Neural cell (in vitro differentiated cells): Measurements from ENCODE around the gene NOPCHAP1. TPM values are rescaled to one million over a fixed set of nuclear protein-coding genes. Genes with fewer than 3 reads are reported as not detected.

Source experiments
- H2AFZ ChIP-seq: fragments of 200-600, 300-800 bp; sonication (generic), shearing (Covaris generic); 2 replicates; pipeline ENCODE4 v1.6.0; 2014; ENCODE audit warnings: low read depth, mild to moderate bottlenecking, antibody characterized with exemption, low read length, moderate library complexity
- H3F3A ChIP-seq: fragments of 200-600 bp; shearing (Covaris generic); 2 replicates; pipeline ENCODE4 v1.6.1; 2016; ENCODE audit warnings: mild to moderate bottlenecking, moderate library complexity, mixed read lengths, antibody characterized with exemption, low read length; ENCODE audit not compliant: insufficient read depth, poor library complexity, severe bottlenecking
- H3K27ac ChIP-seq: fragments of 200-600, 300-800 bp; sonication (generic), shearing (Covaris generic); 2 replicates; pipeline ENCODE4 v1.5.1; 2014; ENCODE audit warnings: mild to moderate bottlenecking, low read length, moderate library complexity
- H3K27me3 ChIP-seq: fragments of 300-800, 200-600 bp; sonication (generic), shearing (Covaris generic); 2 replicates; pipeline ENCODE4 v1.6.0; 2014; ENCODE audit warnings: mild to moderate bottlenecking, low read depth, low read length, moderate library complexity; ENCODE audit not compliant: insufficient read depth
- H3K36me3 ChIP-seq: fragments of 300-800, 200-600 bp; sonication (generic), shearing (Covaris generic); 2 replicates; pipeline ENCODE4 v1.5.1; 2014; ENCODE audit warnings: mild to moderate bottlenecking, antibody characterized with exemption, low read length, moderate library complexity; ENCODE audit not compliant: insufficient read depth
- H3K4me2 ChIP-seq: fragments of 300-800, 200-600 bp; sonication (generic), shearing (Covaris generic); 2 replicates; pipeline ENCODE4 v1.6.0; 2014; ENCODE audit warnings: mild to moderate bottlenecking, low read length
- H3K4me3 ChIP-seq: fragments of 300-800, 200-600 bp; sonication (generic), shearing (Covaris generic); 2 replicates; pipeline ENCODE4 v1.5.1; 2014; ENCODE audit warnings: mild to moderate bottlenecking, low read length, moderate library complexity
- H3K79me2 ChIP-seq: fragments of 200-600 bp; shearing (Covaris generic); replicated peaks from 2 replicates; pipeline ENCODE4 v1.6.0; 2014; ENCODE audit warnings: mild to moderate bottlenecking, low read length, moderate library complexity; ENCODE audit not compliant: insufficient read depth
- H3K9ac ChIP-seq: fragments of 300-800, 200-600 bp; sonication (generic), shearing (Covaris generic); 2 replicates; pipeline ENCODE4 v1.6.1; 2016; ENCODE audit warnings: mild to moderate bottlenecking, low read length, mixed read lengths
- H3K9me2 ChIP-seq: fragments of 200-600 bp; shearing (Covaris generic); 2 replicates; pipeline ENCODE4 v1.6.1; 2016; ENCODE audit warnings: mild to moderate bottlenecking, low read length, mixed read lengths; ENCODE audit not compliant: insufficient read depth
- H3K9me3 ChIP-seq: fragments of 200-600, 300-800 bp; sonication (generic), shearing (Covaris generic); 2 replicates; pipeline ENCODE4 v1.6.1; 2016; ENCODE audit warnings: mild to moderate bottlenecking, mixed run types, low read length, moderate library complexity, mixed read lengths
- H4K20me1 ChIP-seq: fragments of 200-600 bp; shearing (Covaris generic); 2 replicates; pipeline ENCODE4 v1.6.1; 2016; ENCODE audit warnings: mild to moderate bottlenecking, mixed run types; ENCODE audit not compliant: insufficient read depth
- EP300 ChIP-seq: fragments of 450-650 bp; conservative IDR thresholded peaks from 2 replicates; pipeline ENCODE4 v1.6.1; 2014; ENCODE audit warnings: antibody characterized with exemption, mild to moderate bottlenecking, moderate library complexity; ENCODE audit not compliant: poor library complexity, severe bottlenecking
- EZH2 ChIP-seq: fragments of 200-600, 300-800 bp; shearing (Covaris generic), sonication (generic); IDR thresholded peaks from 2 replicates; pipeline ENCODE4 v1.6.1; 2014; ENCODE audit warnings: antibody characterized with exemption, low read length, borderline replicate concordance, mild to moderate bottlenecking; ENCODE audit not compliant: insufficient read depth, poor library complexity, severe bottlenecking
- MXI1 ChIP-seq: fragments of 450-650 bp; conservative IDR thresholded peaks from 2 replicates; pipeline ENCODE4 v1.6.1; 2014; ENCODE audit warnings: antibody characterized with exemption, mild to moderate bottlenecking; ENCODE audit not compliant: poor library complexity, severe bottlenecking
- POLR2AphosphoS5 ChIP-seq: IDR thresholded peaks from 2 replicates; pipeline ENCODE4 v1.6.1; 2012
- RAD21 ChIP-seq: fragments of 450-650 bp; conservative IDR thresholded peaks from 2 replicates; pipeline ENCODE4 v1.6.1; 2014; ENCODE audit warnings: antibody characterized with exemption, mild to moderate bottlenecking, moderate library complexity
- SMC3 ChIP-seq: fragments of 450-650 bp; conservative IDR thresholded peaks from 2 replicates; pipeline ENCODE4 v1.6.1; 2014; ENCODE audit warnings: antibody characterized with exemption, mild to moderate bottlenecking, moderate library complexity; ENCODE audit not compliant: poor library complexity
- TAF1 ChIP-seq: IDR thresholded peaks from 2 replicates; pipeline ENCODE4 v1.6.1; 2012; ENCODE audit warnings: low read depth
- polyA plus RNA-seq: library from polyadenylated mRNA; depleted of rRNA; stranded (reverse); fragments of >200 nt; gene quantifications from 2 replicates; pipeline ENCODE4 v1.2.3, GENCODE V29; 2014
- TF ChIP-seq, protein P1 (sequence below): IDR thresholded peaks from 2 replicates; pipeline ENCODE4 v1.6.1; 2012; ENCODE audit warnings: borderline replicate concordance
- TF ChIP-seq, protein P2 (sequence below): fragments of 450-650 bp; IDR thresholded peaks from 2 replicates; pipeline ENCODE4 v1.5.1; 2014; ENCODE audit warnings: antibody characterized with exemption, mild to moderate bottlenecking, moderate library complexity; ENCODE audit not compliant: poor library complexity, severe bottlenecking

NOPCHAP1 gene
- polyA plus RNA-seq, 1 donor from 2014 or later = 12.0 TPM

DNA sequence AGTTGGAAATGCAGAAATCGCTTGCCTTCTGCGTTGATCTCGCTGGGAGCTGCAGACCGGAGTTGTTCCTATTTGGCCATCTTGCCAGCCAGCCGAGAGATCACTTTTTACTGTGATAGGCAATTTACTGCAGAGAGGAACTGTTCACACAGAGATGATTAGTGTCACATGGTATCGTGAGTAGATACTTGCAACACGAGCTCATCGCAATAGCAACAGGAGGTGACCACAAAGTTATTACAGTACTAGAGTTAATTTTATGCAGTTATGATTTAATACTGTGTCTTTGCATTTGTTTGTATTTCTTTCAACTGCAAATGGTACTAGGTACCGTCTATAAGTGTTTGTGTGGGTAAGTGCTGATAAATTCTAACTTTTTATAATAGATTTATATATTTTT, 27.8 kb downstream of the NOPCHAP1 start:
- H2AFZ ChIP-seq = no peak overlapping the region
- H3K9me3 ChIP-seq = no peaks in the 10 kb centered on the region
- TF ChIP-seq EZH2 (no peak), POLR2AphosphoS5 (peak; percentile 72)
- no peaks in the 10 kb centered on the region for H3K9me2 ChIP-seq
- no peak overlapping the region for H3K4me2 ChIP-seq
- no peak overlapping the region for H3K4me3 ChIP-seq
- no peaks in the 10 kb centered on the region for H3K27me3 ChIP-seq
- no peak overlapping the region for H3K9ac ChIP-seq
- no peaks in the 10 kb centered on the region for H3F3A ChIP-seq
- H3K79me2 ChIP-seq = no peaks in the 10 kb centered on the region
- H4K20me1 ChIP-seq = no peaks in the 10 kb centered on the region
- H3K27ac ChIP-seq = no peak overlapping the region
- no peaks in the 10 kb centered on the region for H3K36me3 ChIP-seq

DNA sequence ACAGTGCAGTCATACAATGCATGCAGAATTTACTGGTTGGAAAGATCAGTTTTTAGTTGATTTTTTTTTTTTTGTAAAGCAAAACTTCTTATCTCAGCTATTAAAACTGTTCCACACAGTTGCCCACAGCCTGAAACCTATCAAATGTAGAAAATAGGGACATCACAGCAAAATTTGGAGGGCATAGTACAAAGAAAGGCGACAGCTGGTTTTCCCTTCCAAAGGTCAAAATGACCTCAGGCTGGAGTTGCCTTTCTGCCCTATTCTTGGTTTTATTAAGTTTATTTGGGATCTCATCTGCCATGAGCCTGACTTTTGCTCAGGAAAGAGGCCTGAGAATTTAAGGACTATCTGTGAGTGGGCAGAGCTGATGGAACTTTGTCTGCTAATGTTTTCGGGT, 28.5 kb downstream of the NOPCHAP1 start:
- H3K9ac ChIP-seq = no peak overlapping the region
- no peaks in the 10 kb centered on the region for H3K36me3 ChIP-seq
- no peaks in the 10 kb centered on the region for H4K20me1 ChIP-seq
- H3K4me2 ChIP-seq = no peak overlapping the region
- no peak overlapping the region for H2AFZ ChIP-seq
- H3K9me3 ChIP-seq = no peaks in the 10 kb centered on the region
- TF ChIP-seq TAF1 (no peak), EZH2 (no peak), RAD21 (no peak), EP300 (no peak), MXI1 (no peak), POLR2AphosphoS5 (no peak), SMC3 (no peak)
- TF ChIP-seq, protein P1, sequence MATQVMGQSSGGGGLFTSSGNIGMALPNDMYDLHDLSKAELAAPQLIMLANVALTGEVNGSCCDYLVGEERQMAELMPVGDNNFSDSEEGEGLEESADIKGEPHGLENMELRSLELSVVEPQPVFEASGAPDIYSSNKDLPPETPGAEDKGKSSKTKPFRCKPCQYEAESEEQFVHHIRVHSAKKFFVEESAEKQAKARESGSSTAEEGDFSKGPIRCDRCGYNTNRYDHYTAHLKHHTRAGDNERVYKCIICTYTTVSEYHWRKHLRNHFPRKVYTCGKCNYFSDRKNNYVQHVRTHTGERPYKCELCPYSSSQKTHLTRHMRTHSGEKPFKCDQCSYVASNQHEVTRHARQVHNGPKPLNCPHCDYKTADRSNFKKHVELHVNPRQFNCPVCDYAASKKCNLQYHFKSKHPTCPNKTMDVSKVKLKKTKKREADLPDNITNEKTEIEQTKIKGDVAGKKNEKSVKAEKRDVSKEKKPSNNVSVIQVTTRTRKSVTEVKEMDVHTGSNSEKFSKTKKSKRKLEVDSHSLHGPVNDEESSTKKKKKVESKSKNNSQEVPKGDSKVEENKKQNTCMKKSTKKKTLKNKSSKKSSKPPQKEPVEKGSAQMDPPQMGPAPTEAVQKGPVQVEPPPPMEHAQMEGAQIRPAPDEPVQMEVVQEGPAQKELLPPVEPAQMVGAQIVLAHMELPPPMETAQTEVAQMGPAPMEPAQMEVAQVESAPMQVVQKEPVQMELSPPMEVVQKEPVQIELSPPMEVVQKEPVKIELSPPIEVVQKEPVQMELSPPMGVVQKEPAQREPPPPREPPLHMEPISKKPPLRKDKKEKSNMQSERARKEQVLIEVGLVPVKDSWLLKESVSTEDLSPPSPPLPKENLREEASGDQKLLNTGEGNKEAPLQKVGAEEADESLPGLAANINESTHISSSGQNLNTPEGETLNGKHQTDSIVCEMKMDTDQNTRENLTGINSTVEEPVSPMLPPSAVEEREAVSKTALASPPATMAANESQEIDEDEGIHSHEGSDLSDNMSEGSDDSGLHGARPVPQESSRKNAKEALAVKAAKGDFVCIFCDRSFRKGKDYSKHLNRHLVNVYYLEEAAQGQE = no peak
- TF ChIP-seq, protein P2, sequence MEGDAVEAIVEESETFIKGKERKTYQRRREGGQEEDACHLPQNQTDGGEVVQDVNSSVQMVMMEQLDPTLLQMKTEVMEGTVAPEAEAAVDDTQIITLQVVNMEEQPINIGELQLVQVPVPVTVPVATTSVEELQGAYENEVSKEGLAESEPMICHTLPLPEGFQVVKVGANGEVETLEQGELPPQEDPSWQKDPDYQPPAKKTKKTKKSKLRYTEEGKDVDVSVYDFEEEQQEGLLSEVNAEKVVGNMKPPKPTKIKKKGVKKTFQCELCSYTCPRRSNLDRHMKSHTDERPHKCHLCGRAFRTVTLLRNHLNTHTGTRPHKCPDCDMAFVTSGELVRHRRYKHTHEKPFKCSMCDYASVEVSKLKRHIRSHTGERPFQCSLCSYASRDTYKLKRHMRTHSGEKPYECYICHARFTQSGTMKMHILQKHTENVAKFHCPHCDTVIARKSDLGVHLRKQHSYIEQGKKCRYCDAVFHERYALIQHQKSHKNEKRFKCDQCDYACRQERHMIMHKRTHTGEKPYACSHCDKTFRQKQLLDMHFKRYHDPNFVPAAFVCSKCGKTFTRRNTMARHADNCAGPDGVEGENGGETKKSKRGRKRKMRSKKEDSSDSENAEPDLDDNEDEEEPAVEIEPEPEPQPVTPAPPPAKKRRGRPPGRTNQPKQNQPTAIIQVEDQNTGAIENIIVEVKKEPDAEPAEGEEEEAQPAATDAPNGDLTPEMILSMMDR = no peak
- H3K9me2 ChIP-seq = no peaks in the 10 kb centered on the region
- no peaks in the 10 kb centered on the region for H3K79me2 ChIP-seq
- H3F3A ChIP-seq = no peaks in the 10 kb centered on the region
- H3K27me3 ChIP-seq = no peaks in the 10 kb centered on the region
- H3K27ac ChIP-seq = peak overlapping the region; percentile 52
- H3K4me3 ChIP-seq = no peak overlapping the region

DNA sequence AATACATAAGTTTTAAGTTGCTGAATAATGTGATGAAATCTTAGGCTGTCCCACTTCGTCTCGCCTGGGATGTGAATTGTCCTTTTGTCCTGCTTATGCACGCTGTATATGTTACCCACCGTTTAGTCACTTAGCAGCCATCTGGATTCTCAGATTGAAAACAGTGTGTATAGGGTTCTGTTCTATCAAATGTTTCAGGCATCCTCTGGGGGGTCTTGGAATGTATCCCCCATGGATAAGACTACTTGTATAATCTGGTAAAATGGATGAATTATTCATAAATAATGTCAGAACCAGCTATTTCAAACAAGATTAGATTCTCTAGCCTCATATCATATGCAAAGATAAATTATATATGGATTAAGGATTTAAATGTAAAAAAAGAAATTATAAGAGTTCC, 29.4 kb downstream of the NOPCHAP1 start:
- Histone ChIP-seq H3K27ac (peak overlapping the region; percentile 52), H3K9me2 (no peaks in the 10 kb centered on the region), H3K9ac (no peak overlapping the region), H4K20me1 (no peaks in the 10 kb centered on the region), H2AFZ (no peak overlapping the region), H3K4me2 (no peak overlapping the region), H3K27me3 (no peaks in the 10 kb centered on the region), H3F3A (no peaks in the 10 kb centered on the region), H3K4me3 (peak overlapping the region; percentile 42), H3K79me2 (no peaks in the 10 kb centered on the region), H3K36me3 (no peaks in the 10 kb centered on the region), H3K9me3 (no peaks in the 10 kb centered on the region)
- TF ChIP-seq, protein P2 = no peak
- TF ChIP-seq RAD21 (no peak), EP300 (no peak), POLR2AphosphoS5 (no peak), SMC3 (no peak), TAF1 (no peak), EZH2 (no peak), MXI1 (no peak)
- TF ChIP-seq, protein P1 = no peak
